Fibroblast of gingiva (primary cell): ENCODE data around the gene FOXP1.
A peak's percentile ranks its signal among the peaks of the same experiment; 100 is the strongest.

Source experiments
- DNase-seq: peaks from one replicate; pipeline ENCODE4 v3.0.0-alpha.2; 2011; ENCODE audit warnings: low read depth

Gene FOXP1

GRCh38 chr3:71583566-71584393, at the start of gene FOXP1:
Gene FOXP1, minus strand, starts transcription at chr3:71583728. Its CDS starts 385,347 bp downstream, at chr3:71198381.
- peak; percentile 66 for DNase-seq

- DNase-seq, result no peak
These were observed 46.2 kb upstream of the FOXP1 start for GRCh38 chr3:71629711-71630110.

DNA sequence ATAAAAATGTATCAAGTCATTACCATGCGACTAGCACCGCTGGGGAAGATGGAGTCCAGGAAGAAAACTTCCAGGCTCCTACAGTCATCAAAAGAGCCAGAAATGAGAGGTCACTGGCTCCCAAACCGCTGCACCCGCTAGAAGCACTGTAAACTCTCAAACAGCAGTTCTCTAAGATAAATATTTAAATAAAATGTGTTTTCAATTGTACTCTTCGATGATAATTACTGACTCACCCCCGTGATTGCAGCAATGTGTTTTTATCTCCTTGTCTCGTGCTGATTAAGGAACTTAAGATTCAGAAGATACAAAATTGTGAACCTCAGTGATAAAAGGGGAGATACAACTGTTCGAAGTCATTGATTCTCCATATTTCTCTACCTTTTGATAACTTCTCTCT, 45.8 kb upstream of the FOXP1 start:
- peak; percentile 77 for DNase-seq

GRCh38 chr3:71628522-71628921, 45.0 kb upstream of the FOXP1 start:
- no peak for DNase-seq

GRCh38 chr3:71625676-71626075, 42.1 kb upstream of the FOXP1 start:
- no peak for DNase-seq

GRCh38 chr3:71621825-71622537, 38.5 kb upstream of the FOXP1 start:
- no peak for DNase-seq

- DNase-seq, result no peak
These were observed 35.0 kb upstream of the FOXP1 start for GRCh38 chr3:71618538-71618937.

DNA sequence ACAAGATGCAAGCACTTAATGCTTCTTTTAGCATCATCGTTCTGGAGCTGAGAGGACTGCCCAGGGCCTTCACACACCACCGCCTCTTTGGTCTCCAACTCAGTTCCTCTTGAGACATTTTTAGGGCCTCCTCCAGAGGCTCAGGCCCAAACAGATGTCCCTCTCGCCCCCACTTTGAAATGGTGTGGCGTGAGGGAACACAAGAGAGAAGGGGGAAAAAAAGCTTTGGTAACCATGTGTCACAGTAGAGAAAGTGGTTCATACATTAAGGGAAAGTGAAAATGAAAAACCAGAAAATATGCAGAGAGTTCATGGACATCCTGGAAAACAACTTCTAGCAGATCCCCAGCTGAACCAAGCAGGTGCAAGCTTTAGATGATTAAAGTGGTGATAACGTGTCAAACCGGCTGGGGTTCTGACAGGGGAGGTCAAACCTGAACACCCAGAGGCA, 33.1 kb upstream of the FOXP1 start:
- no peak for DNase-seq

DNA sequence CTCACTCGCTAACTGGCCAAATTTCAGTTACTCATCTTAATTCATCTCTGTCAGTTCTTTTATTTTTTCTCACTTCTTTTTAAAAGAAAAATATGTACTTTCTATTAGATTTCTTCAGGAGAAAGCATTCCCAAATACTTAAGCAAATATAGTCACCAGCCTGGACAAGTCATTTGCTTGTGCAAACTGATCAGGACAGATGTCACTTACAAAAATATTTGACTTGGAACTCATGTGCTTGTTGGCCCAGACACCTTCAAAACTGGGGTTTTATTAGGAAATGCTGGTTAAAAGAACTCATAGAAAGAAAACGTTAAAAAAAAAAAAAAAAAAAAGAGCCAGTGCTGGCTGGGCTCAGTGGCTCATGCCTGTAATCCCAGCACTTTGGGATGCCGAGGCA, 31.3 kb upstream of the FOXP1 start:
- no peak for DNase-seq

- no peak for DNase-seq
These were observed 30.9 kb upstream of the FOXP1 start for GRCh38 chr3:71614426-71614825.

DNA sequence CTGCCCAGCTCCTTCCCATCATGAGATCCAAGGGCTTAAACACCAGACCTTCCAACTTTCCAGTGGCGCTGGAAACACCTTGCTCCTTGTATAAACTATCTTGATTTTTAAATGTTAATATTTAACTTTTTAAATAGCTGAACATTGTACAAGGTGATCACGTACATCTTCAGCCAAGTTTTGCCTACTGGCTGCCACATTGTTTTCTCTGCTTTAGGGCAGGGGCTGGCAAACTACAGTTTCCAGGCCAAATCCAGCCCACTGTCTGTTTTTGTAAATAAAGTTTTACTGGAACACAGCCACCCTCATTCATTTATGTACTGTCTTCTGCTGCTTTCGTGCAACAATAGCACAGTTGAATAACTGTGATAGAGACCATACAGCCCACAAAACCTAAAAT, 27.6 kb upstream of the FOXP1 start:
- no peak for DNase-seq

DNA sequence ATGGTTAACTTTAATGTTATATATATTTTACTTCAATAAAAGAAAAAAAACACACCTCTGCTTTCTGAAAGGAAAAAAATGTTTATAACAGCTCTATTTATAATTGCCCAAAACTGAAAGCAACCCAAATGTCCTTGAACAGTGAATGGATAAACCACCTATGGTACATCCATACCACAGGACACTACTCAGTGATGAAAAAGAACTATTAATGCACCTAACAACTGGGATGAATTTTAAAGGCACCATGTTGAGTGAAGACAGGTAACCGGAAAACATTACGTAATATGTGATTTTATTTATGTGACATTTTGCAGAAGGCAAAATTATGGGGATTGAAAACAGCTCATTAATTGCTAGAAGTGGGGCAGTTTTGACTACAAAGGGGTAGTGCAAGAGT, 23.8 kb upstream of the FOXP1 start:
- DNase-seq, result no peak

GRCh38 chr3:71606582-71606981, 23.1 kb upstream of the FOXP1 start:
- DNase-seq, result no peak

DNA sequence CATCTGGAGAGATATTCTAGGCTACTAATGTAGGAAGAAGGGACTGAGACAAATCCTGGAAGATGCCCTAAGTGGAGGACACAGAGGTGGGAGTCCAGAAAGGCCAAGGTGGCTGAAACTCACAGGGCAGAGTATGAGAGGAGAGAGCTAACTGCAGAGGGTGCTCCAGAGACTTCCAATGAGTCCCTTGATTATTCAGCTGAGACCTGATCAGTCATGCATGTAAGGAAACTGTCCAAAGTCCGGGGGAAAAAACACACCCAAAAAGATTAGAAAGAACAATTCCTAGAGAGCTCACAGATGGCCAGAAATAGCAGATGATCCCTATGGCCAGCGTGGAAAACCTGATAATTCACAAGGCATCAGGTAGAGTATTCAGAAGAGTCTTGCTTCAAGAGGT, 18.7 kb upstream of the FOXP1 start:
- DNase-seq, result no peak

DNA sequence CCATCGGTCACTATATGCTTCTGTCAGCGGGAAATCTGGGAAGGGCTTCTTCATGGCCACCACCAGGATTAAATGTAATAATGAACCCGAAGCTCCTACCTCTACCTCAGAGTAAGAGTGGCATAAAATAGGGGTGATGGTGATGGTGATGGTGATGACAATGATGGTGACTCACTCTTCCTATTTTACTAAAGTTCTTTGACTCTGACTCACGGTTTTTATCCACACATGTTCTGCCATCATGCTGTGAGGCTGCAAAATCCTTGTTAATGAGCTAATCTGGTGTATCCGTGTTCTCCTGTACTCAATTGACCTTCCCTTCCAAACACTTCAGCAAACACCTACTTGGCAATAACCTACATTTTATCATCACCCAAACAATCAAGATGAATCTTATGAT, 18.3 kb upstream of the FOXP1 start:
- no peak for DNase-seq

DNA sequence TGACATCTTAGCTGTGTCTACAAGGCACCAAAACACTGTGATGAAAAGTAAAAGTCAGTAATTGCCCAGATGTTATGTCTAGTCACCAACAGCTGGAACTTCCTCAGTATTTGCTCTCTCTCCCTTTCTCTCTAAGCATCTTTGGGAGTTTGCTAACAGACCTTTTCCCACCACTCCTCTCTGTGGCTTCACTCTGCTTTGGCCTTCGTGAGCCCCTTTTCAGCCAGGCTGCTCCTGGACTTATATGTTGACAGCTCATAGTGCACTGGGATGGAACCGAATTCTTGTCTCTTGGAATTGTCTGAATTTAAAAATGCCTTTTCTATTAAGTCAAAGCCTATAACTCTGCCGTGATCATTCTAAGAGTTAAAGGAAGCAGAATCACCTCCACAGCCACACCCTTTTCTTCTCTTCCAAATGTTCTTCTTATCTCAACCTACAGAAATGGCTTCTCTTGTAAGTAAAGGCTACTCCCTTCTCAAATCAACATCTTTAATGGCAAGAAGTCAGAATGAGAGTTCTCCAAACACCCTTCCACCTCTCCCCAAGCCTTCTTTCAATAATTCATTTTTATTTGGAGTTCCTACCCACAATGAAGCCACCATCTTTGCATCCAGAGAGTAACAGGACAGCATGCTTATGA, 17.2 kb upstream of the FOXP1 start:
- DNase-seq, result no peak

DNA sequence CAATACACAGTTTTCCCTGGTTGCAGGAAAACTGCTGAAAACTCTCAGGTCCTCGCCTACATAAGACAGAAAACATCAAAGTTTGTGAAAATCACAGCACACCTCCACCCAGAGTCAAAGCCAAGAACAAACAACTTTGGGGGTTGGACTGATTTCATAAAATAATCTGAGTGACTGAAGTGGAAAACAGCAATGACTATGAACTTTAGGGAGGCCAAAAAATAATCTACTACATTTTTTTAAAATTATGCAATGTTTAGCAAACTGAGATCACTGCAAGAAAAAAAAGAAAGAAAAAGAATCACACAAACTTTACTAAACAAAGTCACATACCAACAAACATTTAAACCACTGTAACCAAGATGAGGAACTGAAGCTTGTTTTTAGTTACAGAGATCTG, 15.9 kb upstream of the FOXP1 start:
- DNase-seq, result peak; percentile 13

DNA sequence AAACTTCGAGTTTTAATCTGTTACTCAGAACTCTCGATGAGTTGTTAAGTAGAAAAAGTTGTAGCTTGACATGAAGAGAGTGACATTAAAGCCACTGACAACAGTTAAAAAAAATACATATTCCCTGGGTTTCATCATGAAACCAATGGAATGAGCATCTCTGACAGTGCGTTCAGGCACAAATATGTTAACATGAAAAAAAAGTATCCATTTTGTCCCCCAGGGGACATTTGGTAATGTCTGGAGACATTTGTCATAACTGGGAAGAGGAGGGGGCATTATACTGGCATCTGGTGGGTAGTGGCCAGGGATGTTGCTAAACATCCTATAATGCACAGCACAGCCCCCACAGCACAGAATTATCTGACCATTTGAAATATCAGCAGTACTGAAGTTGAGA, 14.8 kb upstream of the FOXP1 start:
- DNase-seq, result no peak

GRCh38 chr3:71597286-71597685, 13.8 kb upstream of the FOXP1 start:
- no peak for DNase-seq

DNA sequence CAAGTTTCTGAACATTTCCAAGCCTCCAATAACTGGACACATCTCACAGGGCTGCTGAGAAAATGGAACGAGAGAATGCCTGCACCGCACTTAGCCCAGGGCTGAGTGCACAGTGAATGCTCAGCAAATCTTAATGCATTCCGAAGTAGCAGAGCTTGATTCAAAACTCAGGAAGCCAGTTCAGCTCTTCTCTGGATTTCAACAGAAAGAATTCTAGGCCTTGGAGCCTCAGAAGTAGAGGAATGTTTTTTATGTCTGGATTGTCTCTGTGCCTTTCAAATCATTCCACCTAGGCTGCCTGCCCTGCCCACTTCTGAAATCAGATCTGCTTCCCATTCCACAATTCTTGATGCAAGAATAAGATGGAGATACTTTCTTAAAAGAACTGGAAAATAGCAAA, 9.6 kb upstream of the FOXP1 start:
- DNase-seq, result no peak

GRCh38 chr3:71591101-71591500, 7.6 kb upstream of the FOXP1 start:
- DNase-seq, result no peak

DNA sequence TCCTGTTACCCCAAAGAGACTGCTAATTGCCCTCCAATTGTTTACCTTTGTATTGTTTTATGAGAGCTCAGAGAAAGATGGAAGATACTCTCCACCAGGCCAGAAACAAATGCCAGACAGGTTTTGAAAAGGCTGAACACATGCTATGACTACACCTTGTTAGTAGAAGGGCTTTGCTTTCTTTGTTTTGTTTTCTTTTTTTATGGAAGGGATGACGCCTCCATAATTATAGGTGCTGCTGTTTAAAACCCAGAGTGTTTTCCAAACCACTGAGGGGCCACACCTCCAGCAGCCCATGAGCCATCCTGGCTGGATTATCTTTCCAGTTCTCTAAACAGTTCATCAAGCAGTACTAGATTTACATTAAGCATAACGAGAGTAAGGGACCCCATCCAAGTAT, 5.6 kb upstream of the FOXP1 start:
- no peak for DNase-seq

GRCh38 chr3:71587958-71588357, 4.4 kb upstream of the FOXP1 start:
- DNase-seq, result no peak
